Stimulated activated memory B cell treated with anti-CD40 and anti-IgM and Interleukin-4, amounts not matched to agents 10 μg/mL and 1 μg/mL and 100 μg/mL, for 72 hours (primary cell): Measurements from ENCODE around the gene CFAP68.

Experiments used
- ATAC-seq: fragments of 150-1000 bp; cut with Tn5 transposase; 2 replicates; pipeline ENCODE4 v1.10.0; 2021
- H3K27ac Mint-ChIP-seq: one replicate; pipeline ENCODE4 v1.8.0; 2022; ENCODE audit warnings: mild to moderate bottlenecking, mixed read lengths
- H3K27me3 Mint-ChIP-seq: one replicate; pipeline ENCODE4 v1.8.0; 2022; ENCODE audit warnings: mixed read lengths
- H3K36me3 Mint-ChIP-seq: one replicate; pipeline ENCODE4 v1.8.0; 2022; ENCODE audit warnings: mixed read lengths
- H3K4me1 Mint-ChIP-seq: one replicate; pipeline ENCODE4 v1.8.0; 2022; ENCODE audit warnings: mixed read lengths
- H3K4me3 Mint-ChIP-seq: one replicate; pipeline ENCODE4 v1.8.0; 2022; ENCODE audit warnings: mild to moderate bottlenecking, moderate library complexity, mixed read lengths
- H3K9me3 Mint-ChIP-seq: one replicate; pipeline ENCODE4 v1.8.0; 2022; ENCODE audit warnings: mixed read lengths

Gene CFAP68

DNA sequence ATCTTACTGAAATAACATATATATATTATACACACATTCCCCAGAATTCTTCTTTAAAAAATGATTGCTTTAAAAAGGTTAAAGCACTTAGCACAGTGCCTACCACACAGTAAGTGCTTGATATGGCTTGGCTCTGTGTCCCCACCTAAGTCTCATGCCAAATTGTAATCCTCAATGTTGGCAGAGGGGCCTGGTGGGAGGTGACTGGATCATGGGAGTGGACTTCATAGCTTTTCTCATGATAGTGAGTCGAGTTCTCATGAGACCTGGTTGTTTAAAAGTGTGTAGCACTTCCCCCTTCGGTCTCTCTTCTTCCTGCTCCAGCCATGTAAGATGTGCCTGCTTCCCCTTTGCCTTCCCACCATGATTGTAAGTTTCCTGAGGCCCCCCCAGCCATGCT, 26.1 kb downstream of the CFAP68 start:
- H3K4me1 Mint-ChIP-seq = no peaks in the 10 kb centered on the region
- no peak for ATAC-seq
- H3K27ac Mint-ChIP-seq = no peak overlapping the region
- peaks cover 9% of the 10 kb centered on the region for H3K36me3 Mint-ChIP-seq
- H3K9me3 Mint-ChIP-seq = no peaks in the 10 kb centered on the region
- peaks cover 15% of the 10 kb centered on the region for H3K27me3 Mint-ChIP-seq
- no peak overlapping the region for H3K4me3 Mint-ChIP-seq

DNA sequence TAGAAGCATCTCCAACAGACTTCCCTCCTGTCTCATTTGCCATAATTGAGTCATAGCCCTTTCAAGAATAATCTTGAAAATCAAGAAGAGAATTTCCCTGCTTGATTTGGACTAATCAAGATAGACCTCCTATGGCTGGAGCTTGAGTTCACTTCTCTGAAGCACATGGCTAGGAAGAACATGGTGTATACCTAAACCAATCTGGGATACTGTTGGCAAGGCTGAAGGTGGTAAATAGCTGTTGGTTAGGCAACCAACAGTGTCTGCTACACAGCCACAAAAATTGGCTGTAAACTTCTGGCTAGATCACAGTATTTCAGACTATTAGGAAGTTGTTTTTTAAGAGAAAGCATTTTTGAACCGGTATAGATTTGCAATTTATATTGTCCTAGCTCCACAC, 27.3 kb downstream of the CFAP68 start:
- Mint-ChIP-seq H3K4me1 (no peaks in the 10 kb centered on the region), H3K36me3 (peaks cover 9% of the 10 kb centered on the region), H3K27ac (no peak overlapping the region), H3K9me3 (no peaks in the 10 kb centered on the region), H3K4me3 (no peak overlapping the region), H3K27me3 (peaks cover 27% of the 10 kb centered on the region)
- ATAC-seq = no peak

DNA sequence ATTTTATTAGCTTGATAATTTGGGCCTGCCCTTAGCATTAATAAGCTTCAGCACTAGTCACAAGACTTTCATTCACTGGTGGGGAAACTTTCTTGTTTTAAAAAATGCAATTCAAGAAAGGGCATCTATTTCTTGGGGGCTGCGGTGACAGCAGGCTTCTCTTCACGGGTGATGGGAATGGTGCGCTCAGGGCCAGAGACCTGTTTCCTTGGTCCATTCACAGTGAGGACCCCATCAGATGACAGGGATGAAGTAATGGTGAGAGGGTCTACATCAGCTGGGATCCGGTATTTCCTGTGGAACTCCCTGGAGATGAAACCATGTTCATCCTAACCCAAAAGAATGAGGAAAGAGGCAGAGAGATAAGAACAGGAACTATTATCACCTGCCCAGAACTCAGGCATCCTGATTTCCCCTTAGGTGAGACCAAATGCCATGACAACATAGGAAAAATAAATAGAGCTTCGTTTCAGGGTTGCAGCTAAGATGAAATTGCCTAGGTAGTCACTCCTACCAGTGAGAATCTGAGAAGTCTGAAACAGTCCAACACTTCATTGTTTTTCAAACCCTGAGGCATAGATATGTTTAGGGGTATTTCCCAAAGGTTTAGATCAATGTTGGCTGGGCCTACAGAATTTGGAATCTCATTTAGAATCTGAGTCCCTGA, 29.4 kb downstream of the CFAP68 start:
- Mint-ChIP-seq H3K36me3 (peaks cover 5% of the 10 kb centered on the region), H3K27me3 (peaks cover 36% of the 10 kb centered on the region), H3K4me3 (no peak overlapping the region), H3K4me1 (no peaks in the 10 kb centered on the region), H3K9me3 (no peaks in the 10 kb centered on the region), H3K27ac (no peak overlapping the region)
- no peak for ATAC-seq

DNA sequence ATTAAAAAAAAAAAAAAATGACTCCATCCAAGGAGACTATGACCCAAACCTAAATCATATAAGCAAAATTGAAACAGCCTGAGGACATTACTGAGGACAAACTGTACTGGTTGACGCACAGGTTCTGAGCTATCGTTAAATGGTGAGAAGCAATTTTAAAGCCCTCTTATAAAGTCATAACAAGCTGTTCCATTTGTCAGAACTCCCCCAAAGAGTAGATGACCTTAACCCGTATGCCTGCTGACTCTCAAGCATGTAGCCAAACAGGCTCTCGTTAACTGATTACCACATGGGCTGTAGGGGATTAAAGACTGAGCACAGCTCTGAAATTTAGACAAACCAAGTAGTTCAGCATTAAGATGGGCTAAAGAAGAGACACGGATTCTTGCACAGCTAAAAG, 30.0 kb downstream of the CFAP68 start:
- ATAC-seq = no peak
- Mint-ChIP-seq H3K27ac (no peak overlapping the region), H3K4me3 (no peak overlapping the region)

DNA sequence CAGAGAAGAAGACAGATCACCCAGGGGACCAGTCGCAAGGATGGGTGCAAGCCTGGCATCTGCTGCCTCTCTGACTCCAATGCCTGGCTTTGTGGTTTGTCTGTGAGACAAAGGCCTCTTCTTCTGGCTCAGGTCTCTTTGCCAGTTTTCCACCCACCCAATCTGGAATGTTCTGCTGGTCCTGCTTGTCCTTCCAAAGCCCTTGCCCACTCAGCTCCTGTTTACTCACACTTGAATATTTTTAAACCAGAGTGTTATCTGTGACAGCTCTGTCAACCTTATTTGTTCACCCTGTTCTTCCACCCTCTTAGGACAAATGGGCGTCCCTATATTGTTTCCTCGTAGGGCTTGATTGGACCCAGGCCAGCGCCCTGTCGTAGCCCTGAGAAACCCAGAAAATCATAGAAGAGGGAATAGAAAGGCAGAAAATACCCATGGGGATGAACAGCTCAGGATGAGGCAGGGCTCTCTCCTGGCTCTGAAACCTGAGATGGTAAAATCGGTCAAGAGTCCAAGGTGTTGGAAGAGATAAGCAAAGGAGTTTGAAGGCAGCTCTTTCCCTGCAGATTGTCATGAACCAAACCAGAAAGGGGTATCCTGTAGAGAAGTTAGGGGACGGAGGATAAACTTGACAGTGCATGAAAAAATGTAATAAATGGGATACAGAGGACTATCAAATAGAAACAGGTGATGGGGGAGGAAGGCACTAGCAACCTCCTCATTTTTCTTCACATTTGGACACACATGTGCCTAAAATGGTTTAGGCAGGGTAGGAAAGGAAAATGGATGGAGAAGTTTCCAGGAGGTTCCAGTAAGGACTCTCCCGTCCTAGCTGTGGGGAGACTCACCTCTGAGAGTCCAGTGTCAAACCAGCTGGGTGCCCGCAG, 31.6 kb downstream of the CFAP68 start:
- Mint-ChIP-seq H3K27ac (no peak overlapping the region), H3K4me3 (no peak overlapping the region), H3K4me1 (no peaks in the 10 kb centered on the region), H3K27me3 (peaks cover 51% of the 10 kb centered on the region), H3K36me3 (no peaks in the 10 kb centered on the region), H3K9me3 (no peaks in the 10 kb centered on the region)
- ATAC-seq = no peak

More for the DNA sequence above, 30.0 kb downstream of the CFAP68 start:
- Mint-ChIP-seq H3K4me1 (no peaks in the 10 kb centered on the region), H3K27me3 (peaks cover 42% of the 10 kb centered on the region), H3K9me3 (no peaks in the 10 kb centered on the region), H3K36me3 (peaks cover 5% of the 10 kb centered on the region)

DNA sequence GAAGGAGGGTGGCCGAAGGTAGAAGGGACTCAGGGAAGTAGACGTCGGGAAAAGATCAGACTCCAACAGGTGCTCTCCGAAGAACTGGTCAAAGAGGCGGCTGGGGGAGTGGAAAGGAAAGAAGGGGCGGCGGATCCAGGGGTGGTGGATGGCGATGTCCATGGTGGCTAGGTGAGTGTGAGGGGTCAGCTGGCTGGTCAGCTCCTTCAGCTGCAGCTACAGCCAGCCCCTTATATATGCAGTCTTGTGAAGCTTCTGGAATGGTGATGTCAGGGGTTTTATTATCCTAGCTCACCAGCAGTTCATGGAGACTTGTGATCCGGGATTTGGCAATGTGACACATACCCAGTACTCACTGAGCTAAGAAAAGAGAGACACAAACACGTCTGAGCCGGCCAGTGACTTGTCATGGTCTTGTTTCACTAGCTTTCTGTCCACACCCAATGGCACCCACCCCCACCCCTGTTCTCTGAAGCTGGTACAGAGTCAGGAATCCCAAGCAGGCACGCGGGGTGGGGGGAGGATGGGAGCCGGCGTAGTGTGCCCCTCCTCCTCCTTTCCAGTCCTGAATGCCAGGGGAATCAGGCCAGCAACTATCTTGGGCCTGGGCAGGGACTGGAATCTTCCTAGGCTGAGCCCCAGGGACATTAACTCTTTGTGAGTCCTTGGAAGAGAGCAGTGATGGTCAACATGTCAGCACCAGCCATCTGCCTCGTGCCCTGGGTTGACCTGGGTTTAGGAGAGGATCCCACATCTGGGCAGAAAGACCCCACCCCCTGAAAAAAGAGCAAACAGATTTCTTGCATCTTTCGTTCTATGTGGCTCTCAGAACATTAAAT, 32.4 kb downstream of the CFAP68 start, which contains the start of gene CRYAB:
TSS of gene CRYAB (minus strand) at position 208 of the 839 bp plus-strand sequence. CDS start at position 162, 46 bp downstream.
- H3K27ac Mint-ChIP-seq = no peak within 1 kb of the TSS
- H3K4me3 Mint-ChIP-seq = no peak within 1 kb of the TSS
- no peaks in the 10 kb centered on the region for H3K36me3 Mint-ChIP-seq
- no peaks in the 10 kb centered on the region for H3K4me1 Mint-ChIP-seq
- H3K9me3 Mint-ChIP-seq = no peaks in the 10 kb centered on the region
- no peak for ATAC-seq
- peaks cover 60% of the 10 kb centered on the region for H3K27me3 Mint-ChIP-seq

DNA sequence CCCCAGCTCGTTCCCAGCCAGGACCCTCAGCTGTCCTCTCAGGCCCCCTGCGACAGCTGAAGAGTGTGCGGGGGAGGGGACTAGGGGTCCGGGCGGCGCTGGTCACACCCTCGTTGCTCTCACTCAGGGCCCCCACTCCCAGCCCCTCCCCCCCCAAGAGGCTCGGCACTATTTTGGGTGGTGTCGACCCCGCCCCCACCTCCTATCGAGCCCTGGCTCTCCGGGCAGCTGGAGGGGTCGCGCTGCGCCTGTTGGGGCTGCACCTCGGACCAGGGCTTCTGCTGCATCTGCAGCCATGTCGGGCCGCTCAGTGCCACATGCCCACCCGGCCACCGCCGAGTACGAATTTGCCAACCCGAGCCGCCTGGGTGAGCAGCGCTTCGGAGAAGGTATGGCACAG, 33.2 kb downstream of the CFAP68 start, which contains the start of gene HSPB2:
TSS of gene HSPB2 (plus strand) at position 200 of the 400 bp plus-strand sequence. CDS start at position 296, 96 bp downstream.
- peaks cover 64% of the 10 kb centered on the region for H3K27me3 Mint-ChIP-seq
- no peaks in the 10 kb centered on the region for H3K4me1 Mint-ChIP-seq
- ATAC-seq = peak; percentile 44
- H3K36me3 Mint-ChIP-seq = no peaks in the 10 kb centered on the region
- no peak within 1 kb of the TSS for H3K27ac Mint-ChIP-seq
- no peaks in the 10 kb centered on the region for H3K9me3 Mint-ChIP-seq
- no peak within 1 kb of the TSS for H3K4me3 Mint-ChIP-seq

DNA sequence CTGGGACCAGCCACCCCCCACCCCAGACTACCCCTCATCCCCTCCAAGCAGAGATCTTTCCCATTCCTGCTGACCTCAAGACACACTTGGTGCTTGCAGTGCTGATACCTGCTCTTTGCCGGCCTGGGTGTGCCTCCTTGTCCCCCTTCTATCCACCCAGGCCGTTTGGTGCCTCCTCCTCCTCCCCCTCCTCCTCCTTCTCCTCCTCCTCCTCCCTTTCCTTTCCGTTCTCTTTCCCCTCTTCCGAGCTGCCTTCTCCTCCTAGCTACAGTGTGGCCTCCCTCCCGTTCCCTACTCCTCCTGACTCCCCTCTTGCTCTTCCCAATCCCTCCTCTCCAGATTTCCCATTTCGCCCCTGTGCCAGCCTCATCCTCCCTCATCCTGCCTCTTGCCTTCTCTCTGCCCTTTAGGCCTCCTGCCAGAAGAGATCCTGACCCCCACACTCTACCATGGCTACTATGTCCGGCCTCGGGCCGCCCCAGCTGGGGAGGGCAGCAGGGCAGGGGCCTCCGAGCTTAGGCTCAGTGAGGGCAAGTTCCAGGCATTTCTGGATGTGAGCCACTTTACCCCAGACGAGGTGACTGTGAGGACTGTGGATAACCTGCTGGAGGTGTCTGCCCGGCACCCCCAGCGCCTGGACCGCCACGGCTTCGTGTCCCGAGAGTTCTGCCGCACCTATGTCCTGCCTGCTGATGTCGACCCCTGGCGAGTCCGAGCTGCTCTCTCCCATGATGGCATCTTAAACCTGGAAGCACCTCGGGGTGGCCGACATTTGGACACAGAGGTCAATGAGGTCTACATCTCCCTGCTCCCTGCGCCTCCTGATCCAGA, 33.9 kb downstream of the CFAP68 start:
- Mint-ChIP-seq H3K27me3 (peaks cover 67% of the 10 kb centered on the region), H3K4me1 (no peaks in the 10 kb centered on the region), H3K36me3 (no peaks in the 10 kb centered on the region), H3K27ac (no peak overlapping the region), H3K9me3 (no peaks in the 10 kb centered on the region), H3K4me3 (no peak overlapping the region)
- ATAC-seq = no peak

DNA sequence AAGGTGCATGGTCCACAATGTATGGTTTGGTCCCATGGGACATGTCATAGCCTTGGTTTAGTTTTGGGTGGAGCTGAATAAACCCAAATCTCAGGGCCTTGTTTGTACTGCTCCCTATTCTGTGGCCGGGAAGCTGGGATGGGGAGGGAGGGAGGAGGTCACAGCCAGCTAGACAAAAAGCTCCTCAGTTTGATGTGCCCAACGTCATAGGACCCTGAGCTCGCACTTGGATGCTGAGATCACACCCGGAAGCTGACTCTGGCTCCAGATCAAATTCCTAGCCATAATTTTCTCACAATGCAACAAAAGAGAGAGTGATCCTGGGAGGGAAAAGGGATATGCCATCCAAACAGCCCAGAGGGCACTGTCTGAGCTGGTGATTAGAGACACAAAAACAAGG, 34.7 kb downstream of the CFAP68 start:
- no peak overlapping the region for H3K27ac Mint-ChIP-seq
- ATAC-seq = no peak
- H3K4me3 Mint-ChIP-seq = no peak overlapping the region
- H3K4me1 Mint-ChIP-seq = no peaks in the 10 kb centered on the region
- H3K9me3 Mint-ChIP-seq = no peaks in the 10 kb centered on the region
- peaks cover 75% of the 10 kb centered on the region for H3K27me3 Mint-ChIP-seq
- H3K36me3 Mint-ChIP-seq = no peaks in the 10 kb centered on the region

DNA sequence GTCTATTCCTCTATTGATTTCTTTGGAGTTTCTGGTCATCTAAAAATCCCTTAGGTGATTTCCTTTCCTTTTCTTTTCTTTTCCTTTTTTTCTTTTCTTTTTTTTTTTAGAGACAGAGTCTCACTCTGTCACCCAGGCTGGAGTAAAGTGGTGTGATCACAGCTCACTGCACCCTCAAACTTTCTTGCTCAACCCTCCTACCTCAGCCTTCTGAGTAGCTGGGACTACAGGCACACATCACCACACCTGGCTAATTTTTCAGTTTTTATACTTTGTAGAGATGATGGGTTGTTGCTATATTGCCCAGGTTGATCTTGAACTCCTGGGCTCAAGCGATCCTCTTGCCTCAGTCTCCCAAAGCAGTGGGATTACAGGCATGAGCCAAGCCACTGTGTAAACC, 37.4 kb downstream of the CFAP68 start:
- Mint-ChIP-seq H3K36me3 (no peaks in the 10 kb centered on the region), H3K4me1 (no peaks in the 10 kb centered on the region), H3K9me3 (no peaks in the 10 kb centered on the region)

DNA sequence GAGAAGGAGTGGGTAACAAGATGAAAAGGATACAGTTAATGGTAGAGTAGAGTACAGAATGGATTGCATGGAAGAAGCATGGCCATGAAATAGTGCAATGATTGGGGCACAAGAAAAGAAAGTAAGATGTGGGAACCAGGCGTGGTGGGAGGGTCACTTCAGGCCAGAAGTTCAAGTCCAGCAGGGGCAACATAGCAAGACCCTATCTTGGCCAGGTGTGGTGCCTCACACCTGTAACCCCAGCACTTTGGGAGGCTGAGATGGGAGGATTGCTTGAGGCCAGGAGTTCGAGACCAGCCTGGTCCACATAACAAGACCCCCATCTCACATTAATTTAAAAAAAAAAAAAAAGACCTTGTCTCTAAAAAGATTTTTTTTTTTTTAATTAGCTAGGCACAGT, 38.0 kb downstream of the CFAP68 start:
- Mint-ChIP-seq H3K4me1 (no peaks in the 10 kb centered on the region), H3K27ac (no peak overlapping the region), H3K36me3 (no peaks in the 10 kb centered on the region), H3K27me3 (peaks cover 60% of the 10 kb centered on the region), H3K9me3 (no peaks in the 10 kb centered on the region), H3K4me3 (no peak overlapping the region)
- no peak for ATAC-seq

More for the DNA sequence above, 37.4 kb downstream of the CFAP68 start:
- Mint-ChIP-seq H3K4me3 (no peak overlapping the region), H3K27me3 (peaks cover 66% of the 10 kb centered on the region), H3K27ac (no peak overlapping the region)
- ATAC-seq = no peak

DNA sequence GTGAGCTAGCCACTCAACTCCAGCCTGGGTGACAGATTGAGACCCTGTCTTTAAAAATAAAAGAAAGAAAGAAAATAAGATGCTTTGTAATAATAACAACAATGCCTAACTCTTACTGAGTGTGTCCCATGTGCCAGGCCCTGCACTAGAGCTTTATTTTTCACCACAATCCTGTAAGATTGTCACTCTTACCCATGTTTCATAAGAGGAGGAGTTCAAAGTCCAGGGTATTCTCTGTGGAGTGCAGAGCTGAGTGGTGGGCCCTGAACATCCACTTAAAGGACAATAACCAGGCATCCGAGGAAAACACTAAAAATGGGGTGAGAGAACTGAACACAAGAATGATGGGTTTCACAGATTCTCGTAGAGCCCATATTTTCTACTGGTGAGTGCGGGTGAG, 38.4 kb downstream of the CFAP68 start:
- H3K4me3 Mint-ChIP-seq = no peak overlapping the region
- H3K36me3 Mint-ChIP-seq = no peaks in the 10 kb centered on the region
- H3K27me3 Mint-ChIP-seq = peaks cover 56% of the 10 kb centered on the region
- H3K4me1 Mint-ChIP-seq = no peaks in the 10 kb centered on the region
- no peak overlapping the region for H3K27ac Mint-ChIP-seq
- ATAC-seq = no peak
- H3K9me3 Mint-ChIP-seq = no peaks in the 10 kb centered on the region

DNA sequence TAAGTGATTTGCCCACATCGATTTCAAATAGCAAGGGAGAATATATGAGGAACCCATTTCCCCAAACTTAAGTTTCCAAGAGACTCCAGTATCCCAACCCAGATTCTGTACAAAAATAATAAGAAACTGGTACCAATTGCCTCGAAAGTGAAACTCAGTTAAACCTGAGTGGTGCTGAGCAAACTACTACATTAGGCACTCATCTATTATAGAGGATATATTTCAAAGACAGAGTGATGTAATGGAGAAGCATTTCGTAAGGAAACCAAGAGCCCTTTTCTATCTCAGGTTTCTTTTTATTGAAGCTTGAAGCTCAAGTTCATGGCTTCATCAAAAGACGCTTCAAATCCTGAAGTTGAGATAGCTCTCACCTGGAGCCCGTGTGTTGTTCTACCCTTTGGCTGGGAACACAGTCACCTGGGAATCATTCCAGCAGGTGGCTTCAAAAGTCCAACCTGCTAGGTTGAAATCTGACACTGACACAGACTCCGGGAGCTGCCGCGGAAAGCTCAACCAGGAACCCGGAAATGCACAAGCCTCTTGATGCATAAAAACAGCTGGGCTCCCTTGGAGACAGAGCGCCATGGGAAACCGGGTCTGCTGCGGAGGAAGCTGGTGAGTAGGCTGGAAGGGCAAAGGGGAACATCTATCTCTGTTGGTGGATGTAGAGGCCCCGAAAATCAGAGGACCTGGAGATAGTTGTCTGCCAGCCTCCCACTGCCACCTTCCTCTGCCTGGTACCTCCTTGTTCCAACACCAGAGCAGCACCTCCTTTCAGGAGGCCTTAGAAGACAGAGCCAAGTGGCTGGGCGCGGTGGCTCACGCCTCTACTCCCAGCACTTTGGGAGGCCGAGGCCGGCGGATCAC, 39.3 kb downstream of the CFAP68 start, which contains the start of gene C11orf52:
TSS of gene C11orf52 (plus strand) at position 524 of the 867 bp plus-strand sequence. CDS start at position 584, 60 bp downstream.
- Mint-ChIP-seq H3K9me3 (no peaks in the 10 kb centered on the region), H3K4me3 (no peak within 1 kb of the TSS), H3K27me3 (peaks cover 48% of the 10 kb centered on the region), H3K4me1 (no peaks in the 10 kb centered on the region), H3K36me3 (no peaks in the 10 kb centered on the region), H3K27ac (no peak within 1 kb of the TSS)
- ATAC-seq = no peak
